Stimulated activated naive CD8-positive, alpha-beta T cell treated with anti-CD3 and anti-CD28 coated beads, Interleukin-15, Interleukin-2, amounts not matched to agents 100 ng/mL and 50 ng/mL, for 24 hours (primary cell): ENCODE measurements around the gene TBL2.
A peak's percentile ranks its signal among the peaks of the same experiment; 100 is the strongest.
"Not testable (repeated sequence)": the region's sequence is repeated elsewhere in the genome, so short reads cannot be mapped to it uniquely, and the experiment has no call there.

ENCODE experiments used
- H3K27ac Mint-ChIP-seq: one replicate; pipeline ENCODE4 v1.8.0; 2021; ENCODE audit warnings: mild to moderate bottlenecking, mixed read lengths
- H3K27me3 Mint-ChIP-seq: one replicate; pipeline ENCODE4 v1.8.0; 2021; ENCODE audit warnings: mixed read lengths
- H3K36me3 Mint-ChIP-seq: one replicate; pipeline ENCODE4 v1.8.0; 2021; ENCODE audit warnings: low read depth, mixed read lengths
- H3K4me1 Mint-ChIP-seq: one replicate; pipeline ENCODE4 v1.8.0; 2021; ENCODE audit warnings: low read depth, mixed read lengths
- H3K4me3 Mint-ChIP-seq: one replicate; pipeline ENCODE4 v1.8.0; 2021; ENCODE audit warnings: mild to moderate bottlenecking, mixed read lengths
- H3K9me3 Mint-ChIP-seq: one replicate; pipeline ENCODE4 v1.8.0; 2021; ENCODE audit warnings: mixed read lengths

TBL2 gene

DNA sequence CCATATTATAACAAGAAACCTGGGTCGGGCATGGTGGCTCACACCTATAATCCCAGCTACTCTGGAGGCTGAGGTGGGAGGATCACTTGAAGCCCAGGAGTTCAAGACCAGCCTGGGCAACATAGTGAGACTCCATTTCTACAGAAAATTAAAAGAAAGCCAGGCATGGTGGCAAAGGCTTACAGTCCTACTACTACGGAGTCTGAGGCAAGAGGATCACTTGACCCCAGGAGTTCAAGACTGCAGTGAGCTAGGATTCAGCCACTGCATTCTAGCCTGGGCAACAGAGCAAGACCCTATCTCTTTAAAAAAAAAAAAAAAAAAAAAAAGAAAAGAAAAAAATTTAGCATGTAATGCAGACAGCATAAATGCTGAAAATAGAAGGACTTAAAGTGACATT lies 39.9 kb downstream of the TBL2 start:
- H3K9me3 Mint-ChIP-seq, H3K4me1 Mint-ChIP-seq, H3K27me3 Mint-ChIP-seq, H3K27ac Mint-ChIP-seq, H3K4me3 Mint-ChIP-seq: not testable (repeated sequence)
- H3K36me3 Mint-ChIP-seq: peaks cover 58% of the 10 kb centered on the region

DNA sequence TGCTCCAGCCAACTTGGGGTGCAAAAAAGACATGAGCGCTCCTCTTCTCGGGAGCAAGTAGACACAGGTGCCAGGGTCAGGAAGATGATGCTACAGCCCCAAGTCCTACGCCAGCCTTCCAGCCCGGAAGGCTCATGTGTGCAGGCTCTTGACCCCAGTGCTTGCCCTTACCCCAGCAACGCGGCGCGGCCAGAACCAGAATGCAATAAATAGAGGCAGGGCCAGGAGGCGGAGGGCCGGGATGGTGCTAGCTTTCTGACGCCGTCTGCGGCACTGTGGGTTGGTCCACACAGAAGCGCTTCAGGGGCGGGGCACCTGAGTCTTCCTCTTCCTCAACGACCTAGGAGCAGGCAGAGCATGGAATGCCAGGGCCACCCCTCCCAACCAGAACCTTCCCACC lies 41.3 kb downstream of the TBL2 start:
- no peak overlapping the region for H3K4me3 Mint-ChIP-seq
- no peak overlapping the region for H3K27ac Mint-ChIP-seq
- H3K4me1 Mint-ChIP-seq: no peaks in the 10 kb centered on the region
- peaks cover 55% of the 10 kb centered on the region for H3K36me3 Mint-ChIP-seq
- H3K9me3 Mint-ChIP-seq: no peaks in the 10 kb centered on the region
- no peaks in the 10 kb centered on the region for H3K27me3 Mint-ChIP-seq

DNA sequence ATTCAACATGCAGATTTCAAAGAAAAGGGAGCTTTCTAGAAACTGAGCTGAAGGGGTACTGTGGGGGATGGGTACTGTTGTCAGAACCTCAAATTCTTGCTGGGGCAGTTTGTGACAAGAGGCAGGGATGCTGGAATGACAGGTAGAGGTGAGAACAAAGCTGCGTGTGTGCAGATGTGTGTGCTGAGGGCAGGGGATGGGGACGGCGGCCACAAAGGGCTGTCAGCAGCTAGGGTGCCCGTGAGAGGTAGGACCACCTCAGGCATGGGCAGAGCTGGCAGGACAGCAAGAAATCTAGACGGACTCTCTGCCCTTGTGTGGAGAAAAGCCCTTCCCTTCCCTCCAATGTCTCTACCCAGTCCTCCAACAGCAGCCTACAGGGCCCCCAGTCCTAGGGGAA lies 41.9 kb downstream of the TBL2 start:
- H3K4me3 Mint-ChIP-seq: no peak overlapping the region
- H3K36me3 Mint-ChIP-seq: peaks cover 55% of the 10 kb centered on the region
- H3K4me1 Mint-ChIP-seq: no peaks in the 10 kb centered on the region

DNA sequence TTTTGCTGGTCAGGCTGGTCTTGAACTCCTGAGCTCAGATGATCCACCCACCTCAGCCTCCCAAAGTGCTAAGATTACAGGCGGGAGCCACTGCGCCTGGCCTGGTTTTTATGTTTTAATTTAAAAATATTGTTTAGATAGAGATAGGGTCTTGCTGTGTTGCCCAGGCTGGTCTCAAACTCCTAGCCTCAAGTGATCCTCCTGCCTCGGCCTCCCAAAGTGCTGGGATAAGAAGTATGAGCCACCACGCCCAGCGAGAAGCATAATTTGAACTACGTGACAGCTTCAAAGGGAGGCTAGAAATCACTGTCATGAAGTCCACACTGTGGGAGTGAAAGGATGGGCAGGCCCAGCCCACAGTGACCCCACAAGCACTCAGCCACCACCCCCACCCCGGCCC lies 42.5 kb downstream of the TBL2 start:
- H3K27me3 Mint-ChIP-seq, H3K4me1 Mint-ChIP-seq, H3K4me3 Mint-ChIP-seq, H3K9me3 Mint-ChIP-seq, H3K27ac Mint-ChIP-seq: not testable (repeated sequence)
- H3K36me3 Mint-ChIP-seq: peaks cover 51% of the 10 kb centered on the region

More for the DNA sequence above, 41.9 kb downstream of the TBL2 start:
- Mint-ChIP-seq H3K27me3 (no peaks in the 10 kb centered on the region), H3K9me3 (no peaks in the 10 kb centered on the region), H3K27ac (no peak overlapping the region)

DNA sequence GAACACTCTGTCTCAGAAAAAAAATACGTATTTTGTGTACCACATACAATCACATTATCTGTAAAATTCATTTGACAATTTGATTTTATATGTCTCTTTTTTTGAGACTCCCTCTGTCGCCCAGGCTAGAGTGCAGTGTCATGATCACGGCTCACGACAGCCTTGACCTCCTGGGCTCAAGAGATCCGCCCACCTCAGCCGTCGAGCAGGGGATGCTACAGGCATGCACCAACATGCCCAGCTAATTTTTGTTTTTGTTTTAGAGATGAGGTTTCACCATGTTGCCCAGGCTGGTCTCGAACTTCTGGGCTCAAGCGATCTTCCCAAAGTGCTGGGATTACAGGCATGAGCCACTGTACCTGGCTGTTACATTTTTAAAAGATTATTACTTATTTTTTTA lies 44.6 kb downstream of the TBL2 start:
- no peak overlapping the region for H3K4me3 Mint-ChIP-seq
- peaks cover 38% of the 10 kb centered on the region for H3K36me3 Mint-ChIP-seq
- no peaks in the 10 kb centered on the region for H3K4me1 Mint-ChIP-seq
- no peaks in the 10 kb centered on the region for H3K27me3 Mint-ChIP-seq
- no peaks in the 10 kb centered on the region for H3K9me3 Mint-ChIP-seq
- no peak overlapping the region for H3K27ac Mint-ChIP-seq

DNA sequence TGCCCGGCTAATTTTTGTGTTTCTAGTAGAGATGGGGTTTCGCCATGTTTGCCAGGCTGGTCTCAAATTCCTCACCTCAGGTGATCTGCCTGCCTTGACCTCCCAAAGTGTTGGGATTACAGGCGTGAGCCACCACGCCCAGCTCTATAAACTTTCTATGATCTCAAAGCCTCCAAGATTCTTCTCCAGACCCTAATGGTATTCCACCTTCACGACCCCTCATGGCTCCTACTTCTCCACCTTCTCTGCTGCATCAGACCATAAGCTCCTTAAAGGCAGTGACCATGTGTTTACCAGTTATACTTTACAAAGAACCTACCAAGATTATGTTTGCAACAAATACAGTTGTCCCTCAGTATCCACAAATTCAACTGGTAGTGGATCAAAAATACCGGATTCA lies 46.2 kb downstream of the TBL2 start:
- no peaks in the 10 kb centered on the region for H3K9me3 Mint-ChIP-seq
- H3K36me3 Mint-ChIP-seq: peaks cover 25% of the 10 kb centered on the region
- no peak overlapping the region for H3K27ac Mint-ChIP-seq
- no peaks in the 10 kb centered on the region for H3K27me3 Mint-ChIP-seq
- peaks cover 13% of the 10 kb centered on the region for H3K4me1 Mint-ChIP-seq
- H3K4me3 Mint-ChIP-seq: no peak overlapping the region

DNA sequence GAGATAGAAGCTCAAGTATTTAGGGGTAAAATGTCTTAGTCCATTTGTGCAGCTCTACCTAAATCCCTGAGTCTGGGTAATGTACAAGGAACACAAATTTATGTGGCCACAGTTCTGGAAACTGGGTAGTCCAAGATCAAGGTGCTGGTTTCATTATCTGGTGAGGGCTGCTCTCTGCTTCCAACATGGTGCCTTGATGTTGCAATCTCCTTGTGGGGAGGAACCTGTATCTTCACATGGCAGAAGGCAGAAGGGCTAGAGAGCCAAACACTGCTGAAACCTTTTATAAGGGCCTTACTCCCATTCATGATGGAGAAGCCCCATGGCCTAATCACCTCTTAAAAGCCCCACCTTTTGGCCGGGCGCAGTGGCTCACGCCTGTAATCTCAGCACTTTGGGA lies 47.6 kb downstream of the TBL2 start:
- Mint-ChIP-seq H3K9me3 (no peaks in the 10 kb centered on the region), H3K4me3 (no peak overlapping the region), H3K4me1 (peaks cover 24% of the 10 kb centered on the region), H3K27me3 (no peaks in the 10 kb centered on the region), H3K27ac (no peak overlapping the region), H3K36me3 (peaks cover 12% of the 10 kb centered on the region)

DNA sequence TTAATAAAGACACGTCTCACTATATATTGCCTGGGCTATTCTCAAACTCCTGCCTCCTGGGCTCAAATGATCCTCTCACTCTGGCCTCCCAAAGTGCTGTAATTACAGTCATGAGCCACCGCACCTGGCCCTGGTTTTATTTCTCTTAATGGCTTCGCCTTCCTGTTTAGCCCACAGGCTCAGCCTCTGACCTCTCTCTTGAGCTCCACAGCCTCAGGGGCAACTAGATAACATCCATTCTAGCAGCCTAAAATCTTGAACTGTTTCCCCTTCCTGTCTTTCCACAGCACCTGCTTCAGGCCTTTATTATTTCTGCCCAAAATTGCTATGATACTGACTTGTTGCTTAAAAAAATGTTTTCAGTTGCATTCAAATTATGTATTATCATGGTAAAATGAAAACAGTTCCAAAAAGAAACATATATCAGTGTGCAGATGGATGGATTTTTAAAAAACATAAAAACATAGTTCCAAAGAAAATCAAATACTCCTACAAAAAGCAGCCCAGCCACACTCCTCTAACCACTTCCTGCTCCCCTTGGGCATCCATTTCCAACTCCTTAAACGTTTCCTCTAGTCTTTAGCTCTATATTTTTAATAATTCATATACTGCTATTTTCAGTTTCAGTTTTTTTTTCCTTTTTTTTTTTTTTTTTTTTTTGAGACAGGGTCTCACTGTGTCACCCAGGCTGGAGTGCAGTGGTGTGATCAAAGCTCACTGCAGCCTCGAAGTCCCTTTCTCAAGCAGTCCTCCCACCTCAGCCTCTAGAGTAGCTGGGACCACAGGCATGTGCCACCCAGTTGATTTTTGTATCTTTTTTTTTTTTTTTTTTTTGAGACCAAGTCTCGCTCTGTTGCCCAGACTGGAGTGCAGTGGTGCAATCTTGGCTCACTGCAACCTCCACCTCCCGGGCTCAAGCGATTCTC lies 51.2 kb downstream of the TBL2 start:
- Mint-ChIP-seq H3K36me3 (peaks cover under 1% of the 10 kb centered on the region), H3K4me1 (peaks cover 52% of the 10 kb centered on the region), H3K27me3 (no peaks in the 10 kb centered on the region), H3K4me3 (peak overlapping the region; percentile 28), H3K27ac (peak overlapping the region; percentile 80), H3K9me3 (no peaks in the 10 kb centered on the region)

DNA sequence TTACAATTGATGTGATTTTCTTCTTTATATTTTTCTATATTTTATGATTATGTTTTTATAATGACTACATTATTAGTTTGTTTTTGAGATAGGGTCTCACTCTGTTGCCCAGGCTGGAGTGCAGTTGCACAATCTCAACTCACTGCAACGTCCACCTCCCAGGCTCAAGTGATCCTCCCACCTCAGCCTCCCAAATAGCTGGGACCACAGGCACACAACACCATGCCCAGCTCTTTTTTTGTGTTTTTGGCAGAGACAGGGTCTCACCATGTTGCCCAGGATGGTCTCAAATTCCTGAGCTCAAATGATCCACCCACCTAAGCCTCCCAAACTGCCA lies 52.3 kb downstream of the TBL2 start:
- not testable (repeated sequence) for H3K27ac Mint-ChIP-seq, H3K27me3 Mint-ChIP-seq, H3K36me3 Mint-ChIP-seq, H3K9me3 Mint-ChIP-seq, H3K4me3 Mint-ChIP-seq
- H3K4me1 Mint-ChIP-seq: peaks cover 53% of the 10 kb centered on the region

DNA sequence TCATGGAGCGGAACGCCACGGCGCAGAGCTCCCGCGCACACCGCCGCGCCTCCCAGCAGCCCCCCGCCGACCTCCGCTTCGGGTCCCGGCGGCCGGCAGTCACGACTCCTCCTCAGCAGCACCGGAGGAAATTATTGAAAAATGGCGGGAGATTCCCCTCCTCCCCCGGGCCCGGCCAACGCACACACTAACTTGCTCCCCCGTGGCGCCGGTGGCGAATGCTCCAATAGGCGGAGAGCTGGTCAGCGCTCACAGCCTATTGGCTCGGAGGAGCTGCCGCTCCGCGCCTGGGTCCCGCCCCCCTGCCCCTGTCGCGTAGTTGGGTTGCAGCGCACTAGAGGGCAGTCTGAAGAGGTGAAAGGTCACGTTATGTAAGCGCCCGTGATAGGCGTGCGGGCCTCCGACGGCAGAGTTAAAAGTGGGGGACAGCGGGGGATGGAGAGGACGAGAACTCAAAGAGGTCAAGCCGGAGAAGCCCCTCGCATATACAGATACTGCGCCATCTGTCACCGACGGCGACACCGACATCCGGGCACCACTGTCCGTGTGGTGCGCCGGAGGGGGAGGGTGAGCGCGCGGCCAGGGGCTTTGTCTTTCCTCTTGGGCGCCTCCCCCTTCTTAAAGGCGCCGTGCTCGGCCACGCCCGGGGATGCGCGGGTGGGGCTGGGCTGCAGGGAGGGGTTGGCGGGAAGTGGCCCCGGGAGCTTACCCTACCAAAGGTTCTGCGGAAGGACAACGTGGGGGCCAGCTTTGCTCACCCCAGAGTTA lies 56.1 kb downstream of the TBL2 start, which contains the start of gene BAZ1B:
TSS of gene BAZ1B (minus strand) at position 189 of the 768 bp plus-strand sequence. CDS start 360 bp downstream, outside the sequence.
- Mint-ChIP-seq H3K36me3 (peaks cover 37% of the 10 kb centered on the region), H3K27ac (peak within 1 kb of the TSS; percentile 97), H3K27me3 (no peaks in the 10 kb centered on the region), H3K9me3 (no peaks in the 10 kb centered on the region), H3K4me1 (peaks cover 76% of the 10 kb centered on the region), H3K4me3 (peak within 1 kb of the TSS; percentile 96)

DNA sequence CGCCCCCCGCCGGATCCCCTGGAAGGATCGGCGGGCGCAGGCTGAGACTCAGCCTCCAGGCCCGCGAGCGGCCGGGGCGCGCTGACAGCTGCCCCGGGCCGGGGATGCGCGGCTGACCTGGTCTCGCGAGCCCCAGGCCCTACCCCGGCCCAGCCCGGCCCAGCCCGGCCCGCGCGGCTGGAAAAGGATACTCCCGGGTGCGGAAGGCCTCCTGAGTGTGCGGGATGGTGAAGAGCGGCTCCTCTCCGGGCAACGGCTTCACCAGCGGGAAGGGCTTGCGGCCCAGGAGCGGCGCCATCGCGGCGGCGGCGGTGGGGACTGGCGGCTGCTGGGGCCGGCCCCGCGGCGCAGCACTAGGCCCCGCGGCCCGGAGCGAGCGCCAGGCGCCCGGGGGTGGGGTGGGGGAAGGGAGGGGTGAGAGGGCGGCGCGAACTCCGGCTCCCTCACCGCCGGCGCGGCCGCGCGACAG lies 56.7 kb downstream of the TBL2 start:
- no peaks in the 10 kb centered on the region for H3K9me3 Mint-ChIP-seq
- H3K4me1 Mint-ChIP-seq: peaks cover 75% of the 10 kb centered on the region
- H3K4me3 Mint-ChIP-seq: peak overlapping the region; percentile 92
- peaks cover 43% of the 10 kb centered on the region for H3K36me3 Mint-ChIP-seq
- H3K27ac Mint-ChIP-seq: no peak overlapping the region
- H3K27me3 Mint-ChIP-seq: no peaks in the 10 kb centered on the region

DNA sequence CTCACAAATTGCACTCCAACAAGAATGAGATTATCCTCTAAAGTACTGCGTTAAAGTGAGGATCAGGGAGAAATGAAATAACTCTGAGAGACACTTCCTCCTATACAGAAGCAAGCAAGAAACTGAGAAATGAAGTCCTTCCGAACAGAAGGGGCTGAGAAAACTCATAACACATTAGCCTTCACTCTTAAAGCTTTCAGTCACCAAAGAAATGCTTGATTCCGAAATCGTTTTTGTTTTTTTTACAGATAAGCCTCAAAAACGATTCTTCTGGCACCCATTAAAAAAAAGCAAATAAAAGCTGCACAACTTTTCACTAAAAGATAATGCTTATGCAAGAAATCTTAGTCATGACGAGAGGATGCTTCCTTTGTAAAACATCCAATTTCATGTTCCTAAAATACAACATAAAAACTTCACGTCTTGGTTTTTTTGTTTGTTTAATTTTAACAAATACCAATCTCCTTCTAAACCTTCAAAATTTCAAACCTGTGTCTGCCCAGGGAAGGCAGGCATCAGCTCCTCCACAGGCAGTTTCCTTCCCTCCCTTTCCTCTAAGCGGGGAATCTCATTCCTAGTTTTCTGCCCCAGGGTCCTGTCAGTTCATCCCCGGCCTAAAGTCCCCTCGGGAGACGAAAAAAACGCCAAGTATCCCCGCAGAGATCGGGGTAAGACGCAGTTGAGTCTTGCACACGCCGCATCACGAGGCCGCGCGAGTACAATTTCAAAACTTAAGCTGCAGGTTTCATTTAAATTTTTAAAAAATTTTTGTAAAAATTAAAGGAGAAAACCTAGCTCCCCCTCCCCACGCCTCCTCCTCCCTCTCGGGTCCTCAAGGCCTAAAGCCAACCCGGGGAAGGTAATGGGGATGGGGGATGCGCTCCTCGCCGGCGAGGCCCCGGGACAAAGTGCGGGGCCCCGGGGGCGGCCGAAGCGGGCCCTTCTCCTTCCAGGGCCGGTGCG lies 57.4 kb downstream of the TBL2 start:
- no peaks in the 10 kb centered on the region for H3K27me3 Mint-ChIP-seq
- peaks cover 43% of the 10 kb centered on the region for H3K36me3 Mint-ChIP-seq
- H3K9me3 Mint-ChIP-seq: no peaks in the 10 kb centered on the region
- peak overlapping the region; percentile 96 for H3K4me3 Mint-ChIP-seq
- peak overlapping the region; percentile 97 for H3K27ac Mint-ChIP-seq
- H3K4me1 Mint-ChIP-seq: peaks cover 71% of the 10 kb centered on the region

DNA sequence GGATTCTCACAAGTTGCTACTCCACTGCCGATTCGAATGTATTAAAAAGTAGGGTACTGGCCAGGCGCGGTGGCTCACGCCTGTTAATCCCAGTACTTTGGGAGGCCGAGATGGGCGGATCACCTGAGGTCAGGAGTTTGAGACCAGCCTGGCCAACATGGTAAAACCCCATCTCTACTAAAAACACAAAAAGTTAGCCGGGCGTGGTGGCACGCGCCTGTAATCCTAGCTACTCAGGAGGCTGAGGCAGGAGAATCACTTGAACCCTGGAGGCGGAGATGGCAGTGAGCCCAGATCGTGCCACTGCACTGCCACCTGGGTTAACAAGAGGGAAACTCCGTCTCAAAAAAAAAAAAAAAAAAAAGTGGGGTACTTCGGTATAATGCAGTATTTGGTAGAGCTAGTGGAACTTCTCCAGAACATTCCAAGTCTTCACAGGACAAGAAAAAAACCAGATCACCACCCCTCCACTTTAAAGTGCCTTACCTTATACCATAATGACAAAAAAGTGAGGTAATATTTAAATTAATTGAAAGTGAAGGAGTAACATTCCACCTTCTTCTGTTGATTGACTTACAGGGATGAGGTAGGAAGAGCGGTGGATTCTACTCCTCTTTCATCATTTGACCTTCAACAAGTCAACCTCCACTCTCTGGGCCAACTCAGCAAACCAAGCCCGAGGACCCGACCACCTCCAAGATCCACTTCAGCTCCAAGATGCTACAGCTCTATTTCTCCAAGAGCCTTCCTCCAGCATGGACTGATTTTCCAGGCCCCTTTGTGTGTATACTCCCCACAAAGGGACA lies 58.3 kb downstream of the TBL2 start:
- no peaks in the 10 kb centered on the region for H3K9me3 Mint-ChIP-seq
- no peaks in the 10 kb centered on the region for H3K27me3 Mint-ChIP-seq
- H3K36me3 Mint-ChIP-seq: peaks cover 44% of the 10 kb centered on the region
- H3K4me3 Mint-ChIP-seq: peak overlapping the region; percentile 96
- H3K4me1 Mint-ChIP-seq: peaks cover 64% of the 10 kb centered on the region
- peak overlapping the region; percentile 97 for H3K27ac Mint-ChIP-seq

DNA sequence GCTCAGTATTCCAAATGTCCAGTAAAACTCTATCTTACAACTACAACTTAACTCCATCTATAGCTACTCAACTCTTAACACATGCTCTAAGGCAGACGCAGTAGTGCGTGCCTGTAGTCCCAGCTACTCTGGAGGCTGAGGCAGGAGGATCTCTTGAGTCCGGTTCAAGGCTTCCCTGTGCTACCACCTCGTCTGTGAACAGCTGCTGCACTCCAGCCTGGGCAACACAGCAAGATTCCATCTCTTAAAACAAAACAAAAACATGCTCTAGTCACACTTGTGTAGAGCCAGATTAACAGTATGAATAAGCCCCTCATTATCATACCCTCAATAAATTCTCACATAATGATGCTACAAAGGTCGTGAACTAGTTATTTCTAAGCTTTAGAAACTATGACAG lies 59.9 kb downstream of the TBL2 start:
- H3K4me1 Mint-ChIP-seq: peaks cover 66% of the 10 kb centered on the region
- no peaks in the 10 kb centered on the region for H3K27me3 Mint-ChIP-seq
- peak overlapping the region; percentile 64 for H3K27ac Mint-ChIP-seq
- H3K4me3 Mint-ChIP-seq: peak overlapping the region; percentile 96
- H3K9me3 Mint-ChIP-seq: no peaks in the 10 kb centered on the region
- peaks cover 57% of the 10 kb centered on the region for H3K36me3 Mint-ChIP-seq
